ENCODE measurements around the gene NDUFB4.

The NDUFB4 gene

GRCh38 chr3:120557115-120557514, 39.0 kb upstream of the NDUFB4 start:
- H3K27ac ChIP-seq = no peak overlapping the region
- no peak for DNase-seq (ENCODE audit: low spot score)
- CTCF ChIA-PET = interaction anchor here (0.6 to 1.7 kb wide), 3 partner anchors 83 to 238 kb away, joined by 3 to 9 read pairs (median 6); no protein-coding TSS in a partner anchor
- no peak for TF ChIP-seq CTCF (conservative IDR thresholded peaks at IDR 0.05; ENCODE audit: low read depth)
- POLR2A ChIA-PET (ENCODE audit: low non-redundant PET) = no interaction called here

- H3K27ac ChIP-seq = peak overlapping the region; percentile 59
- ChIA-PET POLR2A (ENCODE audit: low non-redundant PET) (no interaction called here), CTCF (interaction anchor here (0.6 to 2.0 kb wide), 49 partner anchors 8 to 1150 kb away, joined by 3 to 54 read pairs (median 3); partner anchors contain the start of genes FSTL1 and NDUFB4)
- DNase-seq (ENCODE audit: low spot score) = peak; percentile 78
- peak; percentile 94 for TF ChIP-seq CTCF (conservative IDR thresholded peaks at IDR 0.05; ENCODE audit: low read depth)
Observed at GRCh38 chr3:120558771-120559241, 37.3 kb upstream of the NDUFB4 start.

GRCh38 chr3:120559242-120560061, 36.7 kb upstream of the NDUFB4 start:
- ChIA-PET CTCF (interaction anchor here (0.6 to 2.2 kb wide), 42 partner anchors 8 to 745 kb away, joined by 3 to 54 read pairs (median 4); partner anchors contain the start of genes FSTL1 and NDUFB4), POLR2A (ENCODE audit: low non-redundant PET) (no interaction called here)
- peak; percentile 45 for DNase-seq (ENCODE audit: low spot score)
- peak overlapping the region; percentile 59 for H3K27ac ChIP-seq
- TF ChIP-seq CTCF (conservative IDR thresholded peaks at IDR 0.05; ENCODE audit: low read depth) = no peak; the same call in 1 of the 2 replicates

GRCh38 chr3:120560304-120561250, 35.6 kb upstream of the NDUFB4 start:
- no peak overlapping the region for H3K27ac ChIP-seq
- DNase-seq (ENCODE audit: low spot score) = no peak
- TF ChIP-seq CTCF (conservative IDR thresholded peaks at IDR 0.05; ENCODE audit: low read depth) = no peak
- CTCF ChIA-PET = interaction anchor here (0.6 to 2.2 kb wide), 13 partner anchors 35 to 1980 kb away, joined by 3 to 9 read pairs (median 3); partner anchors contain the start of gene NDUFB4
- POLR2A ChIA-PET (ENCODE audit: low non-redundant PET) = no interaction called here

GRCh38 chr3:120561251-120562045, 34.7 kb upstream of the NDUFB4 start:
- no peak overlapping the region for H3K27ac ChIP-seq
- POLR2A ChIA-PET (ENCODE audit: low non-redundant PET) = no interaction called here
- DNase-seq (ENCODE audit: low spot score) = peak; percentile 45

More at GRCh38 chr3:120561251-120562045, 34.7 kb upstream of the NDUFB4 start:
- CTCF ChIA-PET = interaction anchor here (0.5 to 2.2 kb wide), 14 partner anchors 34 to 1981 kb away, joined by 3 to 9 read pairs (median 3); partner anchors contain the start of genes HGD and NDUFB4
- TF ChIP-seq CTCF (conservative IDR thresholded peaks at IDR 0.05; ENCODE audit: low read depth) = peak; percentile 86

Measured in RWPE1 (cell line).